K562 (cell line): ENCODE data around the gene MT4. TPM values are rescaled to one million over a fixed set of nuclear protein-coding genes. Genes with fewer than 3 reads are reported as not detected.
A peak's percentile ranks its signal among the peaks of the same experiment; 100 is the strongest.

ENCODE experiments used
- ATAC-seq: fragments of 200-7000 bp; cut with Tn5 transposase; 3 replicates; pipeline ENCODE4 v1.9.1; 2020; ENCODE audit warnings: moderate library complexity
- BruUV-seq: library from RNA; stranded (reverse); fragments of 400-500 nt; replicated peaks from 2 replicates; lab custom pipeline; 2021; lab: Mats Ljungman, UMichigan
- CTCF ChIA-PET: fragments of 300-600 bp; formaldehyde crosslinking; extraction: SDS; loops from one replicate; lab custom pipeline; 2021; ENCODE audit warnings: low intra/inter-chr PET ratio; lab: Yijun Ruan, JAX
- POLR2A ChIA-PET: fragments of 300-600, 350-650 bp; sonication (Branson Sonifier 250); formaldehyde crosslinking; extraction: SDS; loops from one replicate; lab custom pipeline; 2021; ENCODE audit warnings: antibody characterized with exemption, inconsistent platforms; lab: Yijun Ruan, JAX
- DNase-seq, 4 experiments: peaks; one replicate each; pipeline versions ENCODE4 v3.0.0 to v3.0.0-alpha.2; 2011 to 2018; ENCODE audit warnings: low spot score in 3 of 4, mixed read lengths in 3 of 4; ENCODE audit errors: extremely low read depth in 1 of 4
- FAIRE-seq: peaks from 2 replicates; lab custom pipeline; 2011; peaks lifted over from hg19 to GRCh38; lab: Jason Lieb, UNC
- H2AFZ ChIP-seq: 2 replicates; pipeline ENCODE4 v1.6.0; 2011; ENCODE audit warnings: low read depth, low read length, control low read depth, inconsistent platforms
- H3K27ac ChIP-seq: fragments of 200-600 bp; 3 replicates; pipeline ENCODE4 v1.8.0; 2011; ENCODE audit warnings: low read depth, mild to moderate bottlenecking, control low read depth, inconsistent platforms, low read length, moderate library complexity, mixed read lengths; ENCODE audit errors: extremely low read depth
- H3K27me3 ChIP-seq, 2 experiments: fragments of 300-600 bp in 1 of 2; 2 replicates in 1 of 2; 3 replicates in 1 of 2; pipeline versions ENCODE4 v1.6.0 to v1.8.0; 2011; ENCODE audit warnings: inconsistent platforms in 2 of 2, low read length in 2 of 2, mild to moderate bottlenecking in 1 of 2, mixed read lengths in 1 of 2, moderate library complexity in 1 of 2; ENCODE audit not compliant: control insufficient read depth in 2 of 2, insufficient read depth in 2 of 2
- H3K36me3 ChIP-seq: fragments of 300-600 bp; 3 replicates; pipeline ENCODE4 v1.8.0; 2011; ENCODE audit warnings: mild to moderate bottlenecking, low read length, inconsistent platforms; ENCODE audit not compliant: control insufficient read depth, insufficient read depth
- H3K4me1 ChIP-seq, 2 experiments: fragments of 200-600 bp in 1 of 2; replicated peaks in 1 of 2; 2 replicates in 1 of 2; 3 replicates in 1 of 2; pipeline versions ENCODE4 v1.5.1 to v1.8.0; 2011; ENCODE audit warnings: inconsistent platforms in 2 of 2, low read length in 2 of 2, mild to moderate bottlenecking in 1 of 2, mixed read lengths in 1 of 2, moderate library complexity in 1 of 2; ENCODE audit not compliant: control insufficient read depth in 2 of 2, insufficient read depth in 2 of 2
- H3K4me2 ChIP-seq: 2 replicates; pipeline ENCODE4 v1.6.1; 2011; ENCODE audit warnings: low read length, control low read depth, inconsistent platforms, mixed read lengths; ENCODE audit not compliant: insufficient read depth
- H3K4me3 ChIP-seq: fragments of 200-600 bp; sonication (generic), shearing (Covaris generic); 2 replicates; pipeline ENCODE4 v1.5.1; 2016; ENCODE audit warnings: control low read depth, inconsistent platforms
- H3K79me2 ChIP-seq: fragments of 200-600 bp; 3 replicates; pipeline ENCODE4 v1.8.0; 2011; ENCODE audit warnings: low read length, inconsistent platforms; ENCODE audit not compliant: control insufficient read depth, insufficient read depth
- H3K9ac ChIP-seq, 2 experiments: 2 replicates each; pipeline versions ENCODE4 v1.6.0 to v1.6.1; 2011; ENCODE audit warnings: low read depth in 2 of 2, low read length in 2 of 2, control low read depth in 1 of 2, inconsistent platforms in 1 of 2, mild to moderate bottlenecking in 1 of 2, mixed read lengths in 1 of 2; ENCODE audit not compliant: insufficient read depth in 1 of 2
- H3K9me1 ChIP-seq: one replicate; pipeline ENCODE4 v1.6.0; 2011; ENCODE audit warnings: inconsistent platforms, mild to moderate bottlenecking, low read length, moderate library complexity; ENCODE audit not compliant: control insufficient read depth, insufficient read depth
- H3K9me3 ChIP-seq: replicated peaks from 2 replicates; pipeline ENCODE4 v1.5.1; 2011; ENCODE audit warnings: low read depth, low read length, inconsistent platforms; ENCODE audit not compliant: control insufficient read depth, insufficient read depth
- H4K20me1 ChIP-seq: replicated peaks from 2 replicates; pipeline ENCODE4 v1.6.1; 2011; ENCODE audit warnings: low read length, inconsistent platforms, mixed read lengths; ENCODE audit not compliant: control insufficient read depth, insufficient read depth
- CBFA2T2 ChIP-seq: fragments of 450-650 bp; conservative IDR thresholded peaks from 2 replicates; pipeline ENCODE4 v1.6.1; 2017; ENCODE audit warnings: mild to moderate bottlenecking
- FIP1L1 ChIP-seq: fragments of 200-400 bp; formaldehyde crosslinking; IDR thresholded peaks from 2 replicates; pipeline ENCODE4 v1.6.1; 2018; ENCODE audit warnings: mild to moderate bottlenecking, low read depth, low read length; ENCODE audit not compliant: poor library complexity, severe bottlenecking
- FOXP1 ChIP-seq: sonication (generic); formaldehyde crosslinking; IDR thresholded peaks from 2 replicates; pipeline ENCODE4 v1.8.0; 2022; ENCODE audit warnings: mild to moderate bottlenecking, missing genetic modification reagents
- FOXP4 ChIP-seq: sonication (generic); formaldehyde crosslinking; IDR thresholded peaks from 2 replicates; pipeline ENCODE4 v1.8.0; 2022; ENCODE audit warnings: mild to moderate bottlenecking, missing genetic modification reagents, borderline replicate concordance
- HES1 ChIP-seq: fragments of 450-650 bp; IDR thresholded peaks from 2 replicates; pipeline ENCODE4 v1.6.1; 2016; ENCODE audit warnings: low read depth, mild to moderate bottlenecking, moderate library complexity
- POLR3G ChIP-seq: IDR thresholded peaks from 2 replicates; pipeline ENCODE4 v1.6.1; 2011; ENCODE audit not compliant: insufficient read length, insufficient replicate concordance; ENCODE audit errors: extremely low read depth
- ZNF184 ChIP-seq: sonication (generic); formaldehyde crosslinking; IDR thresholded peaks from 2 replicates; pipeline ENCODE4 v1.5.0; 2020; ENCODE audit warnings: missing genetic modification reagents
- WGBS: fragments of 100-300 bp; shearing (Covaris generic); methylation state at CpG from one replicate; pipeline ENCODE4 v1.1.6; 2016; ENCODE audit warnings: low coverage, mixed read lengths; ENCODE audit not compliant: insufficient coverage; ENCODE audit errors: missing lambda C conversion rate; 5-methylcytosine and 5-hydroxymethylcytosine counted together
- in situ Hi-C: fragments of 300-500 bp; cut with MboI; formaldehyde crosslinking; loops from 4 replicates; pipeline ENCODE4 v1.15.0; 2018; ENCODE audit warnings: inconsistent platforms, mixed read lengths
- intact Hi-C: fragments of 100-400 bp; cut with micrococcal nuclease; formaldehyde crosslinking; loops from 2 replicates; pipeline ENCODE4 v1.14.2; 2022
- polyA plus RNA-seq, 8 experiments: library from polyadenylated mRNA; depleted of rRNA in 4 of 8; stranded (reverse) in 5 of 8; unstranded in 3 of 8; fragments of >200 nt; fragmentation: Nextera tagmentation in 2 of 8; fragmentation: Illumina TruSeq in 1 of 8; extraction: Ambion mirVana in 2 of 8; extraction: Trizol in 1 of 8; gene quantifications; 2 replicates each; pipeline versions ENCODE4 v1.2.1 to v1.2.3, GENCODE V29; 2011 to 2014; ENCODE audit warnings: inconsistent platforms in 1 of 8, missing spikeins in 1 of 8
- total RNA-seq, 7 experiments: library from RNA; depleted of rRNA in 6 of 7; stranded (reverse); fragments of >200 nt in 6 of 7; fragmentation: Illumina TruSeq in 2 of 7; extraction: Trizol in 2 of 7; gene quantifications; 2 replicates each; pipeline versions ENCODE4 v1.2.1 to v1.2.3, GENCODE V29; 2011 to 2021; ENCODE audit warnings: low replicate concordance in 1 of 7

MT4 gene
- total and polyA plus RNA-seq, 9 of the 15 experiments (the other 6 are each of a cell fraction or from before 2014, with no cell fraction given), result not detected

DNA sequence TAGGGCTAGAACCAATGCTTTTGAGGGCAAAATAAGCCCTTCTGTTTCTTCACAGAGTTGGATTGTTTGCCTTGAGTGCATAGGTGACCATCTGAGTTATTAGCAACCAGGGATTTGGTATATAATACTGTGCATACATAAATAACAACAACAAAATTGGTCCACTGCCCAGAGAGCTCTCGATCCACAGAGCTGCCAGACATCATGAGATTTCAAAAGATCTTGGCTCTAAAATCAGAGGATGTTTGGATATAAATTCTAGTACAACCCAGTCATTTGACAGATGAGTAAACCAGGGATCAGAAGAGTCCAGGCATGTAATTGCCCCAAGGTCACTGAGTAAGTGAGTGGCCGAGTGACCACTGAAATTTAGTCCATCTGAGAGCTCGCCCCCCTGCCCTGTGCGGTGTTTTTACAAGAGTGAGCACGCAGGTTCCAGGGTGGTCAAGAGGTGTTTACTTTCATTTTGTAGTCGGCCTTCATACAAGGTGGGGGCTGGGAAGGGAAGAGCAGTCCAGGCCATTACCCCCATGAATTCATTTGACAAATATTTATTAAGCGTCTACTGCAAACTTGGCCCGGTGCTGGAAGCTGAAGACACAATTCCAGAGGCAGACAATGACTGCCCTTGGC lies 41.7 kb downstream of the MT4 start:
- FAIRE-seq (no peak), DNase-seq (no peak), ATAC-seq (no peak)
- Histone ChIP-seq H3K9me1 (no peaks in the 10 kb centered on the region), H3K27me3 (0 out of 5 replicates have a peak, but pooled peaks cover 0 to 3% of the 10 kb centered on the region in 2 experiments), H3K4me1 (peaks cover 27 to 29% of the 10 kb centered on the region in 2 experiments), H3K27ac (no peak overlapping the region), H3K9ac (no peak overlapping the region), H3K9me3 (no peaks in the 10 kb centered on the region), H3K36me3 (no peaks in the 10 kb centered on the region), H2AFZ (peak overlapping the region; percentile 73), H3K79me2 (no peaks in the 10 kb centered on the region), H3K4me2 (no peak overlapping the region; the same call in 1 of the 2 replicates), H4K20me1 (no peaks in the 10 kb centered on the region), H3K4me3 (no peak overlapping the region)
- in situ Hi-C loops, result no loop called here
- ChIA-PET CTCF (no interaction called here), POLR2A (interaction anchor here (1.5 kb wide), 1 partner anchor 15 kb away, joined by 3 read pairs; no protein-coding TSS in a partner anchor)
- peak; percentile 64; the same call in 1 of the 2 replicates for TF ChIP-seq ZNF184 (CRISPR knock-in tag)
- no peak for TF ChIP-seq FOXP1
- no peak for TF ChIP-seq CBFA2T2
- no peak for TF ChIP-seq FOXP4 (CRISPR knock-in tag)
- no peak for TF ChIP-seq HES1
- TF ChIP-seq FIP1L1, result no peak
- no peak for TF ChIP-seq POLR3G
- WGBS, result 71% methylated on average over 8 of the region's 8 CpGs
- intact Hi-C loops, result no loop called here
- no TSS peak for BruUV-seq
